ENCODE results near the gene DCPS.

DNA sequence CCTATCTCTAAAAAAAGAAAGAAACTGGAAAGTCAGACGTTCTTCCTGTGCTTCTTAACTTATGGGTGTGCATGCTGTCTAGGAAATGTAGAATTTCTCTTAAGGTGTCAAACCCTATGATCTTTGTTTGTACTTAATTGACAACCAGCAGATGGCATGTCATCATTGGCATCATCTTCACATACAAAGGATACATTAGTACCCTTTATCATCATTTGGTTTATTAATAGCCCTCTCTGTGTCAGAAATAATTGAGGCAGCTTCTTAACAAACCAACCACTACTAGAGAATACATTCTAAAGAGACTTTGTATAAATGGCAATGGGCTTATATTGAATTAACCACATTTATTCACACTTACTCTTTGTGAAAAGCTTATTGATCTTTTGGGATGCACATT lies 49.0 kb upstream of the DCPS start:
- TF ChIP-seq, protein P1, sequence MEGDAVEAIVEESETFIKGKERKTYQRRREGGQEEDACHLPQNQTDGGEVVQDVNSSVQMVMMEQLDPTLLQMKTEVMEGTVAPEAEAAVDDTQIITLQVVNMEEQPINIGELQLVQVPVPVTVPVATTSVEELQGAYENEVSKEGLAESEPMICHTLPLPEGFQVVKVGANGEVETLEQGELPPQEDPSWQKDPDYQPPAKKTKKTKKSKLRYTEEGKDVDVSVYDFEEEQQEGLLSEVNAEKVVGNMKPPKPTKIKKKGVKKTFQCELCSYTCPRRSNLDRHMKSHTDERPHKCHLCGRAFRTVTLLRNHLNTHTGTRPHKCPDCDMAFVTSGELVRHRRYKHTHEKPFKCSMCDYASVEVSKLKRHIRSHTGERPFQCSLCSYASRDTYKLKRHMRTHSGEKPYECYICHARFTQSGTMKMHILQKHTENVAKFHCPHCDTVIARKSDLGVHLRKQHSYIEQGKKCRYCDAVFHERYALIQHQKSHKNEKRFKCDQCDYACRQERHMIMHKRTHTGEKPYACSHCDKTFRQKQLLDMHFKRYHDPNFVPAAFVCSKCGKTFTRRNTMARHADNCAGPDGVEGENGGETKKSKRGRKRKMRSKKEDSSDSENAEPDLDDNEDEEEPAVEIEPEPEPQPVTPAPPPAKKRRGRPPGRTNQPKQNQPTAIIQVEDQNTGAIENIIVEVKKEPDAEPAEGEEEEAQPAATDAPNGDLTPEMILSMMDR (IDR thresholded peaks at IDR 0.05) = no peak
- TF ChIP-seq CHD2 (IDR thresholded peaks at IDR 0.05; ENCODE audit: low read length, partially characterized antibody) (no peak), TAF1 (IDR thresholded peaks at IDR 0.05; ENCODE audit: borderline replicate concordance, low read depth, low read length) (no peak), RXRA (IDR thresholded peaks at IDR 0.05; ENCODE audit: borderline replicate concordance, low read depth) (no peak), JUND (IDR thresholded peaks at IDR 0.05) (no peak), EZH2phosphoT487 (IDR thresholded peaks at IDR 0.05; ENCODE audit: borderline replicate concordance, low read depth) (no peak), POLR2AphosphoS5 (IDR thresholded peaks at IDR 0.05; ENCODE audit: low read depth, low read length) (no peak), RAD21 (IDR thresholded peaks at IDR 0.05; ENCODE audit: low read length) (no peak), YY1 (IDR thresholded peaks at IDR 0.05; ENCODE audit: low read depth) (no peak), ELF1 (IDR thresholded peaks at IDR 0.05) (no peak)
- TF ChIP-seq, protein P2, sequence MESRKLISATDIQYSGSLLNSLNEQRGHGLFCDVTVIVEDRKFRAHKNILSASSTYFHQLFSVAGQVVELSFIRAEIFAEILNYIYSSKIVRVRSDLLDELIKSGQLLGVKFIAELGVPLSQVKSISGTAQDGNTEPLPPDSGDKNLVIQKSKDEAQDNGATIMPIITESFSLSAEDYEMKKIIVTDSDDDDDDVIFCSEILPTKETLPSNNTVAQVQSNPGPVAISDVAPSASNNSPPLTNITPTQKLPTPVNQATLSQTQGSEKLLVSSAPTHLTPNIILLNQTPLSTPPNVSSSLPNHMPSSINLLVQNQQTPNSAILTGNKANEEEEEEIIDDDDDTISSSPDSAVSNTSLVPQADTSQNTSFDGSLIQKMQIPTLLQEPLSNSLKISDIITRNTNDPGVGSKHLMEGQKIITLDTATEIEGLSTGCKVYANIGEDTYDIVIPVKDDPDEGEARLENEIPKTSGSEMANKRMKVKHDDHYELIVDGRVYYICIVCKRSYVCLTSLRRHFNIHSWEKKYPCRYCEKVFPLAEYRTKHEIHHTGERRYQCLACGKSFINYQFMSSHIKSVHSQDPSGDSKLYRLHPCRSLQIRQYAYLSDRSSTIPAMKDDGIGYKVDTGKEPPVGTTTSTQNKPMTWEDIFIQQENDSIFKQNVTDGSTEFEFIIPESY (IDR thresholded peaks at IDR 0.05; ENCODE audit: borderline replicate concordance, low read depth) = no peak
- TF ChIP-seq, protein P3, sequence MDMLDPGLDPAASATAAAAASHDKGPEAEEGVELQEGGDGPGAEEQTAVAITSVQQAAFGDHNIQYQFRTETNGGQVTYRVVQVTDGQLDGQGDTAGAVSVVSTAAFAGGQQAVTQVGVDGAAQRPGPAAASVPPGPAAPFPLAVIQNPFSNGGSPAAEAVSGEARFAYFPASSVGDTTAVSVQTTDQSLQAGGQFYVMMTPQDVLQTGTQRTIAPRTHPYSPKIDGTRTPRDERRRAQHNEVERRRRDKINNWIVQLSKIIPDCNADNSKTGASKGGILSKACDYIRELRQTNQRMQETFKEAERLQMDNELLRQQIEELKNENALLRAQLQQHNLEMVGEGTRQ (IDR thresholded peaks at IDR 0.05; ENCODE audit: borderline replicate concordance, low read depth, low read length) = no peak
- TF ChIP-seq, protein P4, sequence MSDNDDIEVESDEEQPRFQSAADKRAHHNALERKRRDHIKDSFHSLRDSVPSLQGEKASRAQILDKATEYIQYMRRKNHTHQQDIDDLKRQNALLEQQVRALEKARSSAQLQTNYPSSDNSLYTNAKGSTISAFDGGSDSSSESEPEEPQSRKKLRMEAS (IDR thresholded peaks at IDR 0.05; ENCODE audit: low read depth) = no peak

Measured in SK-N-SH (cell line).